ENCODE measurements around the gene DRD5.
"Not testable (repeated sequence)": the region's sequence is repeated elsewhere in the genome, so short reads cannot be mapped to it uniquely, and the experiment has no call there.

DRD5 gene

GRCh38 chr4:9769321-9769720 is 12.1 kb upstream of the DRD5 start:
- no peak overlapping the region for H3K9ac ChIP-seq
- no peak overlapping the region for H3K4me3 ChIP-seq (IDR thresholded peaks at IDR 0.05; ENCODE audit: insufficient read depth, low read depth, low read length)
- H3K27ac ChIP-seq, result no peak overlapping the region
- H4K20me1 ChIP-seq (ENCODE audit: insufficient read depth), result no peaks in the 10 kb centered on the region
- TF ChIP-seq CTCF (conservative IDR thresholded peaks at IDR 0.05; ENCODE audit: low read depth, low read length), result no peak
- H3K27me3 ChIP-seq (ENCODE audit: insufficient read depth, low read depth), result no peaks in the 10 kb centered on the region
- no peak overlapping the region for H2AFZ ChIP-seq (ENCODE audit: low read depth)
- H3K79me2 ChIP-seq (ENCODE audit: insufficient read depth, low read depth), result no peaks in the 10 kb centered on the region
- H3K4me1 ChIP-seq (ENCODE audit: low read depth, poor library complexity, severe bottlenecking), result no peaks in the 10 kb centered on the region
- no peaks in the 10 kb centered on the region for H3K36me3 ChIP-seq (ENCODE audit: insufficient read depth)
- H3K4me2 ChIP-seq, result no peak overlapping the region

GRCh38 chr4:9771034-9771433 is 10.4 kb upstream of the DRD5 start:
- TF ChIP-seq CTCF (conservative IDR thresholded peaks at IDR 0.05; ENCODE audit: low read depth, low read length), result no peak
- no peak overlapping the region for H3K27ac ChIP-seq

GRCh38 chr4:9773471-9773870 is 8.0 kb upstream of the DRD5 start:
- H3K4me1 ChIP-seq (ENCODE audit: low read depth, poor library complexity, severe bottlenecking), result no peaks in the 10 kb centered on the region
- no peaks in the 10 kb centered on the region for H4K20me1 ChIP-seq (ENCODE audit: insufficient read depth)
- no peak overlapping the region for H2AFZ ChIP-seq (ENCODE audit: low read depth)
- no peak overlapping the region for H3K27ac ChIP-seq
- no peak overlapping the region for H3K4me2 ChIP-seq
- no peak for TF ChIP-seq CTCF (conservative IDR thresholded peaks at IDR 0.05; ENCODE audit: low read depth, low read length)
- no peaks in the 10 kb centered on the region for H3K27me3 ChIP-seq (ENCODE audit: insufficient read depth, low read depth)
- no peaks in the 10 kb centered on the region for H3K36me3 ChIP-seq (ENCODE audit: insufficient read depth)
- H3K79me2 ChIP-seq (ENCODE audit: insufficient read depth, low read depth), result no peaks in the 10 kb centered on the region
- no peak overlapping the region for H3K9ac ChIP-seq
- H3K4me3 ChIP-seq (IDR thresholded peaks at IDR 0.05; ENCODE audit: insufficient read depth, low read depth, low read length), result no peak overlapping the region

More at GRCh38 chr4:9771034-9771433, 10.4 kb upstream of the DRD5 start:
- H3K79me2 ChIP-seq (ENCODE audit: insufficient read depth, low read depth), result no peaks in the 10 kb centered on the region
- no peak overlapping the region for H2AFZ ChIP-seq (ENCODE audit: low read depth)
- no peak overlapping the region for H3K4me3 ChIP-seq (IDR thresholded peaks at IDR 0.05; ENCODE audit: insufficient read depth, low read depth, low read length)
- no peak overlapping the region for H3K4me2 ChIP-seq
- no peaks in the 10 kb centered on the region for H3K4me1 ChIP-seq (ENCODE audit: low read depth, poor library complexity, severe bottlenecking)
- H3K9ac ChIP-seq, result no peak overlapping the region
- no peaks in the 10 kb centered on the region for H3K27me3 ChIP-seq (ENCODE audit: insufficient read depth, low read depth)
- H3K36me3 ChIP-seq (ENCODE audit: insufficient read depth), result no peaks in the 10 kb centered on the region
- no peaks in the 10 kb centered on the region for H4K20me1 ChIP-seq (ENCODE audit: insufficient read depth)

- no peaks in the 10 kb centered on the region for H3K79me2 ChIP-seq (ENCODE audit: insufficient read depth, low read depth)
- H3K4me2 ChIP-seq, result no peak overlapping the region
- H3K27ac ChIP-seq, result no peak overlapping the region
- H3K4me3 ChIP-seq (IDR thresholded peaks at IDR 0.05; ENCODE audit: insufficient read depth, low read depth, low read length), result no peak overlapping the region
- no peak overlapping the region for H2AFZ ChIP-seq (ENCODE audit: low read depth)
- no peak overlapping the region for H3K9ac ChIP-seq
- no peaks in the 10 kb centered on the region for H3K36me3 ChIP-seq (ENCODE audit: insufficient read depth)
- H4K20me1 ChIP-seq (ENCODE audit: insufficient read depth), result no peaks in the 10 kb centered on the region
- no peaks in the 10 kb centered on the region for H3K4me1 ChIP-seq (ENCODE audit: low read depth, poor library complexity, severe bottlenecking)
- no peaks in the 10 kb centered on the region for H3K27me3 ChIP-seq (ENCODE audit: insufficient read depth, low read depth)
- TF ChIP-seq CTCF (conservative IDR thresholded peaks at IDR 0.05; ENCODE audit: low read depth, low read length), result no peak
These were observed 652 bp downstream of the DRD5 start for GRCh38 chr4:9782136-9782436.

- not testable (repeated sequence) for H3K4me3 ChIP-seq (IDR thresholded peaks at IDR 0.05; ENCODE audit: insufficient read depth, low read depth, low read length); H3K27ac ChIP-seq; H3K79me2 ChIP-seq (ENCODE audit: insufficient read depth, low read depth); H4K20me1 ChIP-seq (ENCODE audit: insufficient read depth); H3K4me1 ChIP-seq (ENCODE audit: low read depth, poor library complexity, severe bottlenecking); H3K4me2 ChIP-seq; H3K36me3 ChIP-seq (ENCODE audit: insufficient read depth); H3K27me3 ChIP-seq (ENCODE audit: insufficient read depth, low read depth); H3K9ac ChIP-seq; H2AFZ ChIP-seq (ENCODE audit: low read depth)
These were observed 4.5 kb downstream of the DRD5 start for GRCh38 chr4:9785891-9786290.
